GM12891 (cell line): ENCODE measurements around the gene ZACN.

ENCODE experiments used
- DNase-seq: peaks from one replicate; pipeline ENCODE4 v3.0.0; 2011; ENCODE audit warnings: low spot score; ENCODE audit not compliant: insufficient read length
- FAIRE-seq: peaks from 2 replicates; lab custom pipeline; 2011; peaks lifted over from hg19 to GRCh38; lab: Jason Lieb, UNC
- PAX5 ChIP-seq: IDR thresholded peaks from 2 replicates; pipeline ENCODE4 v1.6.1; 2011; ENCODE audit warnings: low read length, moderate library complexity, mild to moderate bottlenecking; ENCODE audit not compliant: insufficient read depth, severe bottlenecking
- POLR2A ChIP-seq: IDR thresholded peaks from 2 replicates; pipeline ENCODE4 v1.6.1; 2011; ENCODE audit warnings: low read depth, low read length, control low read depth
- POLR2AphosphoS5 ChIP-seq: IDR thresholded peaks from 2 replicates; pipeline ENCODE4 v1.6.1; 2011; ENCODE audit warnings: low read depth, low read length, control low read depth
- POU2F2 ChIP-seq: IDR thresholded peaks from 2 replicates; pipeline ENCODE4 v1.6.1; 2011; ENCODE audit warnings: low read depth, mild to moderate bottlenecking, control low read depth, low read length, moderate library complexity
- SPI1 ChIP-seq: IDR thresholded peaks from 2 replicates; pipeline ENCODE4 v1.6.1; 2011; ENCODE audit warnings: low read depth, low read length, control low read depth
- TAF1 ChIP-seq: IDR thresholded peaks from 2 replicates; pipeline ENCODE4 v1.6.1; 2011; ENCODE audit warnings: low read depth, low read length, control low read depth

The ZACN gene

DNA sequence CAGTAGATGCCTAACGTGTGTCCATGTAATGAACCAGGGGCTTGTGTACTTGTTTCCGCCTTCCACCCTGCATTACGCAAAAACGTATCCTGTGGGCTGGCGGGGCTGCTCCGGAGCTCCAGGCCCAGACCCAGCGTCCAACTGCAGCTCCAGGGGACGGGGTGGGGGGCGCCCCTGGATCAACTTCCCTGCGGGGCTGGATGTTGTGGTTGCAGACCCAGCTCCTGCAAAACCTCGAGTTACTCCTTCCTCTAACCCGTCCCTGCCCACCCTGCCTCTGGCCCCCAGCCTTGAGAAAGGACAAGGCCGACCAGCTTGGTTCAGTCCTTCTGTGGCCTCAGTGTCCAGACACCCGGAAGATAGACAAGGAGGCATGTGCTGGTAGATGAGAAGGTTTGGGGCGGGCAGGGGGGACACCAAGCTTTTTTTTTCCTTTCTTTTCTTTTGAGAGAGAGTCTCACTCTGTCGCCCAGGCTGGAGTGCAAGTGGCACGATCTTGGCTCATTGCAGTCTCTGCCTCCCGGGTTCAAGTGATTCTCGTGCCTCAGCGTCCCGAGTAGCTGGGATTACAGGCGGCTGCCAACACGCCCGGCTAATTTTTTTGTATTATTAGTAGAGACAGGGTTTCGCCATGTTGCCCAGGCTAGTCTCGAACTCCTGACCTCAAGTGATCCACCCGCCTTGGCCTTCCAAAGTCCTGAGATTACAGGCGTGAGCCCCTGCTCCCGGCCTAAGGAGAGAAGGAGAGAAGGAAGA, 25.3 kb downstream of the ZACN start:
- DNase-seq (no peak), FAIRE-seq (no peak)
- TF ChIP-seq POLR2AphosphoS5 (no peak), POU2F2 (no peak), TAF1 (no peak), PAX5 (no peak), POLR2A (no peak), SPI1 (no peak)

- DNase-seq (no peak), FAIRE-seq (no peak)
- no peak for TF ChIP-seq POLR2AphosphoS5
- TF ChIP-seq TAF1 = no peak
- TF ChIP-seq POLR2A = no peak
- no peak for TF ChIP-seq PAX5
- no peak for TF ChIP-seq SPI1
- TF ChIP-seq POU2F2 = no peak
Measured at GRCh38 chr17:76104896-76105231, 25.9 kb downstream of the ZACN start.

DNA sequence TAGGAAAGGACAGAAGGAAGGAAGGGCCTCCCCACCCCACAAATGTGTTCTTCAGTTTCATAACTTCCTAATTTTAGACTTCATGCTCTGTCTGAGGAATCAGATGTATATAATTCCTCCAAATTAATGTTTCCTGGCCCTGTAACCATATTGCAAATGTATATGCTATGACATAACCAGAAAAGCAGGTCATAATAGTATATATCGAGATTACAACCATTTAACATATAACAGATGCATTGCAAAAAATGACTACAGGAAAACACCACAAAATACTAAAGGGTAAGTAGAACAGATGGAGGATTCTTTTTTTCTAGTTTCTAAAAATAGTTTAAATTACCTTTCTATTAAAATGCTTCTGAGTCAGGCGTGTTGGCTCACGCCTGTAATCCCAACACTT, 27.7 kb downstream of the ZACN start:
- TF ChIP-seq TAF1 = no peak
- TF ChIP-seq PAX5 = no peak
- no peak for TF ChIP-seq POLR2A
- no peak for TF ChIP-seq POLR2AphosphoS5
- no peak for TF ChIP-seq POU2F2
- TF ChIP-seq SPI1 = no peak
- FAIRE-seq (no peak), DNase-seq (no peak)

DNA sequence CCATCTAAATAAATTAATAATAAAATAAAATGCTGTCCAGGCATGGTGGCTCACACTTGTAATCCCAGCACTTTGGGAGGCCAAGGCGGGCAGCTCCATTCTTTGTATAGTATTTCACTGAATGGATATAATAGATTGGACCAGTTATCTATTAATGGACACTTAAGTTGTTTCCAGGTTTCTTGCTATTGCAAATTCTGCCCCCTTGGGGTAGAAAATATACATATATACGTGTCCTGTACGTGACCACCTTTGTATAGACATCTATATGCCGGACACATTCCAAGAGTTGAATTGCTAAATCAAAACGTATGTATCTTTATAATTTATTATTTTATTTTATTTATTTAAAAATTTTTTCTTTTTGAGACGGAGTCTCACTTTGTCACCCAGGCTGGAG, 28.5 kb downstream of the ZACN start:
- FAIRE-seq (no peak), DNase-seq (no peak)
- TF ChIP-seq SPI1 = no peak
- TF ChIP-seq POU2F2 = no peak
- no peak for TF ChIP-seq POLR2AphosphoS5
- no peak for TF ChIP-seq PAX5
- TF ChIP-seq POLR2A = no peak
- no peak for TF ChIP-seq TAF1

DNA sequence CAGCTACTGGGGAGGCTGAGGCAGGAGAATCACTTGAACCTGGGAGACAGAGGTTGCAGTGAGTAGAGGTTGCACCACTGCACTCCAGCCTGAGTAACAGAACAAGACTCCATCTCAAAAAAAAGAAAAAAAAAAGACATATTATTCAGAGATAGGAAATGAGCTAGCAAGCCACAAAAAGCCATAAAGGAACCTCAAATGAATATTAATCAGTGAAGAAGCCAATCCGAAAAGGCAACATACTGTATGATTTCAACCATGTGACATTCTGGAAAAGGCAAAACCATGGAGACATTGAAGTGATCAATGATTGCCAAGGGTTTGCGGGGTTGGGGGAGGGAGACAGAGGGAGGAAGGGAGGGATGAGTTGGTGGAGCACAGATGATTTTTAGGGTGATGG, 33.0 kb downstream of the ZACN start:
- no peak for TF ChIP-seq POU2F2
- no peak for TF ChIP-seq SPI1
- TF ChIP-seq TAF1 = no peak
- no peak for TF ChIP-seq POLR2AphosphoS5
- TF ChIP-seq POLR2A = no peak
- no peak for TF ChIP-seq PAX5
- DNase-seq (no peak), FAIRE-seq (no peak)

DNA sequence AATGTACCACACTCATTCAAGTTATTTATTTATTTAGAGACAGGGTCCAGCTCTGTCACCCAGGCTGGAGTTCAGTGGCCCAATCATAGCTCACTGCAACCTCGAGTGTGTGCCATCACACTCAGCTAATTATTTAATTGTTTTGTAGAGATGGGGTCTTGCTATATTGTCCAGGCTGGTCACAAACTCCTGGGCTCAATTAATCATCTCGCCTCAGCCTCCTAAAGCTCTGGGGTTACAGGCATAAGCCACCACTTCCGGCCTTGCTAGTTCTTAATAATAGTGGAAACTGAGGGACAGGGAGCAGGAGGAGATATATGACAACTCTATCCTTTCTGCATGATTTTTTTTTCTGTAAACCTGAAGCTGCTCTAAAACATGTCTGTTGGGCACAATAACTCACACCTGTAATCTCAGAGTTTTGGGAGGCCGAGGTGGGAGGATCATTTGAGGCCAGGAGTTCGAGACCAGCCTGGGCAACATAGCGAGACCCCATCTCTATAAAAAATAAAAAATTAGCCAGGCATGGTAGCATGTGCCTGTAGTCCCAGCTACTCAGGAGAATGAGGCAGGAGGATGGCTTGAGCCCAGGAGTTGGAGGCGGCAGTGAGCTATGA, 36.3 kb downstream of the ZACN start:
- TF ChIP-seq PAX5 (no peak), POLR2AphosphoS5 (no peak), POLR2A (no peak), POU2F2 (no peak), SPI1 (no peak), TAF1 (no peak)
- FAIRE-seq (no peak), DNase-seq (no peak)

DNA sequence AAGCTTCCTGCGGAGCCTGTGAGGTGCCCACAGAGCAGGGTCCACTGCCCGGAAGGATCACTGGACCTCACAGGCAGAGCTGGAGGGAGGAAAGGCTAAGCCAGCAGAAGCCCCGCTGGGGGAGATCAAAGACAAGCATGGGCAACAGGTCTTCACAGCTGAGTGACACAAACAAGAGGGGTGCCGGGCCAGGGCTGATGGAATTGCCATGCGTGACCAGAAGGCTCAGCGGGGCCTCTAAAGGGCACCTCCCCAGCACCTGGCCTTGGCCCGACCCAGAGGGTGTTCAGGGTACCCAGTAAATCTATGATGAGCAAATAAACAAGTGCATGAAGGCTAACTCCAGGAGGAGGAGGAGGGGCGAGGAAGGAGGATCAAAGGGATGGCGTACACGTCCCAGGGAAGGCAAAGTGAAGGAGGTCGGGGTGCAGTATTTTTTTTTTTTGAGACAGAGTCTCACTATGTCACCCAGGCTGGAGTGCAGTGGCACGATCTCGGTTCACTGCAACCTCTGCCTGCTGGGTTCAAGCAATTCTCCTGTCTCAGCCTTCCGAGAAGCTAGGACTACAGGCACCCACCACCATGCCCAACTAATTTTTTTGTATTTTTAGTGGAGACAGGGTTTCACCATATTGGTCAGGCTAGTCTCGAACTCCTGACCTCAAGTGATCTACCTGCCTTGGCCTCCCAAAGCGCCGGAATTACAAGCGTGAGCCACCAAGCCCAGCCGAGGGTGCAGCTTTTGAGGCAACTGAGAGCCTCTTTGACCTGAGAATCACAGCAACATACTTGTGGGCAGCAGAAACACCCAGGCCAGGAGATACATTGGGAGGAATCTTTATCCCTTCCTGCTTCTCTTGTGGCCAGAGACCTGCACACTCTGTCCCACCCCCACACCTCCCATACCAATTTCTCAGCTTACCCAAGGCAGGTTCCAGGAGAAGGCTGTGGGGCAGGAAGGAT, 40.7 kb downstream of the ZACN start:
- FAIRE-seq (no peak), DNase-seq (no peak)
- TF ChIP-seq POLR2AphosphoS5 = no peak
- TF ChIP-seq POU2F2 = no peak
- no peak for TF ChIP-seq PAX5

DNA sequence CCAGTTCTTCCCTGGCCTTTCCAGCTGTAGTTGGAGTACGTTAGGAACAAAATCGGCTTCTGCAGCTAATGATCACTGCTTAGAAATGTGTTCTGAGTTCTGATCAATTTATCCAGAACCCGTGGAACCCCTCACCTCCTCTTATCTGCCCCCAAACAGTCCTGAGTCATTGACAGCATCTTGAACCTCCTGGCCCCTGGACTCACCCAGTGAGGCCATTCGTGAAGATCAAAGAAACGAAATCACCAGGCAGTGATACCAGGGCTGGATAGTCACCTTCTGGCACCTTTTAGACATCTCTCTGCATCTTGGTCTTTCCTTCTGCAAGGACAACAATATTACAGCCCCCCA, 41.7 kb downstream of the ZACN start:
- DNase-seq (no peak), FAIRE-seq (peak; percentile 78)
- no peak for TF ChIP-seq TAF1
- TF ChIP-seq SPI1 = no peak
- no peak for TF ChIP-seq POLR2AphosphoS5
- no peak for TF ChIP-seq PAX5
- TF ChIP-seq POLR2A = no peak
- no peak for TF ChIP-seq POU2F2

GRCh38 chr17:76121932-76122430, 43.0 kb downstream of the ZACN start:
- TF ChIP-seq TAF1 (no peak), POU2F2 (no peak), POLR2AphosphoS5 (no peak), PAX5 (no peak), SPI1 (no peak), POLR2A (no peak)
- no peak for DNase-seq
- FAIRE-seq = no peak
